Astrocyte of the hippocampus (primary cell): Measurements from ENCODE around the gene CACTIN.

Experiments used
- DNase-seq: peaks from one replicate; pipeline ENCODE4 v3.0.0; 2011; ENCODE audit warnings: low read depth, low spot score

Gene CACTIN

DNA sequence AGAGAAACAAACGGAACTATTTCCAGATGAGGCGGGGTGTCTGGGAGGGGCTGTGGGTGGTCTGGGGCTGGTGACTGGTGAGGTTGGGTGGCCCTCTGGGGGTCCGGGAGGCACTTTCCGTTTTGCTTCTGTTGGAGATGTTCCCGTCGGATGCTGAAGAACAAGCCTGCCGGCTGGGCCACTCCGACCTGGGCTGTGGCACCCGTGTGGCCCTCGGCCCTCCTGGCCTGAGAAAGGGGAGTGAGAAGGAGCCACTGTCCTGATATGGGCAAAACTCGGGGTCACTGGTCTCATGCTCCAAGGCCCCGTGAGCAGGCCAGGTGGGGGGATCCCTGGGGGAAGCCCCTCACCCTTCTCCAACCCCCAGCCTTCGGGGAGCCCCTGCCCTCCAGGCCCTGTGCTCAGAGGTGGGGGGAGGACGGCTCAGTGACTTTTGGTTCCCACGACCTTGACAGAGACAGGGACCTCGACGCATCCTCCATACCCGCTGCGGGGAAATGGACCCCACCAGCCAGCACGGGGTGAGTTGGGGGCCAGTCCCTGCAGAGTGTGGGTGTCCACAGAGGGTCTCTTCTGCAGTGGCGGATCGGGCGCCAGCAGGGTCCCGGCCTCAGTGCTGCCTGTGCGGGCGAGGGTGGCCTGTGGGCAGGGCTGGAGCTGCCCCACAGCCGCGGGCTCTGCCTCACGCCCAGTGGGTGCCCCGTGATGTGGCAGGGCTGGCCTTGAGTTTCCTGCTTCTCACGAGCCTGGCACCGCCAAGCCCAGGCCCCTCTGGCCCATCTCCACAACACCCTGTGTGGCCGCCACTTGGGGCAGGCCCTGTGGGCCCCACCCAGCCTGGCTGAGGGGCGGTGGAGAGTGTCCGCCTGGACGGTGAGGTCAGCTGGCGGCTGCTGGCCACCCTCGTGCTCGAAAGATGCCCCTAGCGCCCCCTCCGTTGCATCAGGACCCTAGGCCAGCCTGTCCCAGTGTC lies 15.6 kb downstream of the CACTIN start:
- DNase-seq, result no peak

DNA sequence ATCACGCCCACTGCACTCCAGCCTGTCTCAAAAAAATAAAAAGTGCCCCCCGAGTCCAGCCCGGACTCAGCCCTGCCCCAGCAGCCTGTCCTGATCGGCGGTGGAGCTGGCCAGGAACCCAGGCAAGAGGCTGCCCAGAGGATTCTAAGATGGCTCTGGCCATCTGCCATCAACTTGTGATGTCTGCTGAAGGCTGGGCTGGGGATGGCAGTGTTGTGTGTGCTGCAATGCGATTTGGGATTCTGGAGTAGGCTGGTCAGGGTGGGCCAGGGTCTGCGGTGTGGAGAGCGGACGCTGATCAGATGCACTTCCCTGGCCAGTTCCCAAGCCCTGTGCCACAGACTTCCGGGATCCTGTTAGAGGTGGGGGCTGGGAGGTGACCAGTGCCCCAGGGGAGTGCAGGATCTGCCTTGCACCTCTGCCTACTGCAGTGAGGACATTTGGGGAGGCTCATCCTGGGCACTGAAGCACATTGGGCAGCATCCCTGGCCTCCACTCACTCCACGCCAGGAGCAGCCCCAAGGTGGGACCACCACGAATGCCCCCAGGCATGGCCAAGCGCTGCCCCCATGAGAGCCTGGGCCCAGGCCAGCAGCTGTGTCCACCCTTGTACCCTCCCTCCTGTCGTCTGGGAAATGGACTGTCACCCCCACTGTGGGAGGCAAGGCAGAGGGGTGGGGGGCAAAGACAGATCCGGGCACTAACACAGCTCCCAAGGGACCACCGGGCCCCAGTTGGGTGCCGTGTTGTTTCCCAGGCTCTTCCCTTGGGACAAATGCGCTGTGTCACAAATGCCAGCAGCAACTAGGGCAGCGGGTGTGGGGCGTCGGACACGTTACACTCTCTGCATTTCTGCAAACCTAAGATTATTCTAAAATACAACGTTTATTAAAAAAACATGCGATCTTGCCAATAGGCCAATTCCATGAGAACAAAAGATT lies 16.5 kb downstream of the CACTIN start:
- no peak for DNase-seq

- no peak for DNase-seq
Observed at GRCh38 chr19:3608750-3609322, 17.8 kb downstream of the CACTIN start.

- DNase-seq, result no peak
Observed at GRCh38 chr19:3608079-3608641, 18.4 kb downstream of the CACTIN start.

DNA sequence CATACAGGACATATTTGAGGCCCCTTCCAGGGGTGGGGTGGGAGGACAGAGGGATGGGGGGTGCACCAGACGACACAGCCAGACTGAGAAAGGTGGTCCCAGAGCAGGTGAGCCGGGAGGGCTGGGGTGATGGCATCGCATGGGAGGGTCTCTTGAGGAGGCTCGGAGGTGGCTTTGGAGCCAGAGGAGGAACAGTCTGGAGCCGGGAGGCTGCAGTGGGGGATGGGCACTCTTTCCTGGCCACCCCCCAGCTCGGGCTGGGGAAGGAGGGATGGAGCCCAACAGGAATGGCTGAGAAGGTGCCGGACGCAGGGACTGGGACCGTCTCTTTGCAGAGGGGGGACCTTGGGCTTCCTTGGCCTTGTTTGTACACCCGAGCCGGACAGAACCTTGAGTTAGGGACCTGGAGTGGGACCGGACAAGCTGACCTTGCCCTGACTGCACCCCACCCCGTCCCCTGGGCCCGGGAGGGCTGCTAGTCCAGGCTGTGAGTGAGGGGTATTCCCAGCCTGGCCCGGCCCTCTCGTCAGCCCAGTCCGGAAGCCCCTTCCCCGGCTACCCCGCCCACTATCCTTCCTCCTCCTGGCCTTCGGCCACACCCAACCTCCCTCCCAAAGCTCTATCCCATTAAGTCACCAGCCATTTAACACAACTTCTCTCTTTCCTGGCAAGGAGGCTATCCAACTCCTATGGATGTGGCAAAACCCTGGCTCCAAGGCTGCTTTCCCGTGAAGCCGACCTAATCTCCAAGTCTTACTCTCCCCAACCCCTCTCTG lies 19.1 kb downstream of the CACTIN start:
- peak; percentile 57 for DNase-seq

- peak; percentile 80 for DNase-seq
Observed at GRCh38 chr19:3606690-3607289, 19.8 kb downstream of the CACTIN start, which contains the start of gene TBXA2R. Gene TBXA2R, minus strand, starts transcription at chr19:3606875. Its CDS starts 6,241 bp downstream, at chr19:3600634.

DNA sequence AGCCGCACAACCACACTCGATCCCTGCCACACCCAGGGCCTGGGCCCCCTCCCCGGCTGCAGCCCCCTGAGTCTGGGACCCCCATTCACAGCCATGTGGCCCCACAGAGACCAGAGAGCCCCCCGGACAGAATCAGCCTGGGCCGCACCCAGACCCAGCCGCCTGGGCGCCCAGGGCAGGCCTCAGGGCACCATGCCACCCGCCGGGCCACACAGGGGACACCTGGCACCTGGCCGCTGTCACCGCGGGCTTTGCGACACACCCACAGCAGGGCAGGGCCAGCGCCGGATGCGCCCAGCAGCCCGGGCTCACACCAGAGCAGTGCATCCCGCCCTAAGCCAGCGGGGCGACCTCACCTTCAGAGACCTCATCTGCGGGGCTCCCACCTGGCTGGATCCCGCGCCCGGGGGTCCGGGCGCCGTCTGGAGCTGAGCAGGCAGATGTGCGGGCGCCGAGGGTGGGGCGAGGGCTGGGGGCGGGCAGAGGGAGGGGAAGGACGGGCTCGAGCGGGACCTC lies 20.4 kb downstream of the CACTIN start:
- no peak for DNase-seq

- no peak for DNase-seq
Observed at GRCh38 chr19:3605770-3606169, 20.8 kb downstream of the CACTIN start.

GRCh38 chr19:3605361-3605760 lies 21.2 kb downstream of the CACTIN start:
- DNase-seq, result no peak

GRCh38 chr19:3604987-3605343 lies 21.6 kb downstream of the CACTIN start:
- DNase-seq, result no peak

- no peak for DNase-seq
Observed at GRCh38 chr19:3604227-3604986, 22.2 kb downstream of the CACTIN start.

- DNase-seq, result no peak
Observed at GRCh38 chr19:3603121-3603811, 23.3 kb downstream of the CACTIN start.

- no peak for DNase-seq
Observed at GRCh38 chr19:3601021-3601420, 25.6 kb downstream of the CACTIN start.

DNA sequence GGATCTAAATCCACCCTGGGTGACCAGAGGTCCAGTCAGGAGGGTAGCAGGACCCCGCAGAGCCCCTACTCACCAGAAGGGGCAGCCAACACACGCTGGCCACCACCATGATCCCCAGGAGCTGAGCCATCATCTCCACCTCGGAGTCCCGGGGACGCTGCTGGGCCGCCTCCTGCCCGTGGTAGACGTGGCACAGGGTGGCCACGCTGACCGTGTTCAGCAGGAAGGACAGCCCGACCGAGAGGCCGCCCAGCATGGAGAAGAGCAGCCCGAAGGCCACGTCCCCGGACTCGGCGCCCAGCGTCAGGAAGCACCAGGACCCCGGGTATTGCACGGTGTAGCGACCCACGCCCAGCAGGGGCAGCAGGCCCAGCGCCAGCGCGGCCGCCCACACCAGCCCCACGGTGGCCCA lies 26.8 kb downstream of the CACTIN start:
- DNase-seq, result no peak

DNA sequence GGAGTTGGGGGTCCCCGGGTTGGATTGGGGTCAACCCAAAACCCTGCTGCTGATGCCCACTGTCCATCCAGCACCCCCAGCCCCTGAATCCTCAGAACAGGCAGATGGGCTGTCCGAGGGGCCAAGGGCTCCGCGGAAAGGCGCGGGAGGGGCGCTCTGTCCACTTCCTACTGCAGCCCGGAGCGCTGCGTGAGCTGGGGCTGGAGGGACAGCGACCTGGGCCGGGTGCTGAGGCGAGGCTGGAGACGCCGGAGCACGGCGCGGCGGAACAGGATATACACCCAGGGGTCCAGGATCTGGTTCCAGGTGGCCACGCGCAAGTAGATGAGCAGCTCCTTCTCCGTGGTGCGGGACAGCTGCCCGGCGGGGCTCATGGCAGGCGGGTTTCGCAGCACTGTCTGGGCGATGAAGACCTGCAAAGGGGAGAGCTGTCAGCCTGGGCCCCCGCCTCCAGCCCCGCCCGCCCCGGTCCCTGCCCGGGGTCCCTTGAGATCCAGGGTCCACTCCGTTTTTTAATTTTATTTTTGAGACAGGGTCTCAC lies 31.0 kb downstream of the CACTIN start:
- DNase-seq, result no peak

DNA sequence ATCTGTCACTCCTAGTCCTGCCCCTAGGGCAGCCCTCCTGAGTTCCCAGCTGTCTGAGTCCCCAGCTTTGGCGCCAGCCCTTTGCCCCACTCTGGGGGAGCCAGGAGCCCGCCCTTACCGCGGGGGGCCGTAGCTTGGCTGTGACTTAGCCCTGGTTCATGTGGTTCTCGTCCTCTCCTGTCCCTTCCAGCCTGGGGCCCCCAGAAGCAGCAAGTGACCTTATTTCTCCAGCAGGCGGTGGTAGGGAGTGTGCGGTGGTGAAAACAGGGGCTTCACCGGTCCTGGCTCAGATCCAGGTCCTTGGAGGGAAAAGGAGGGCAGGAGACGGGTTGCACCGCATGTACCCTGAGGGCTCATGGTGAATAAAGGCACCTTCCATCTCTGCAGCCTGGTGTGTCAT lies 33.4 kb downstream of the CACTIN start:
- no peak for DNase-seq

DNA sequence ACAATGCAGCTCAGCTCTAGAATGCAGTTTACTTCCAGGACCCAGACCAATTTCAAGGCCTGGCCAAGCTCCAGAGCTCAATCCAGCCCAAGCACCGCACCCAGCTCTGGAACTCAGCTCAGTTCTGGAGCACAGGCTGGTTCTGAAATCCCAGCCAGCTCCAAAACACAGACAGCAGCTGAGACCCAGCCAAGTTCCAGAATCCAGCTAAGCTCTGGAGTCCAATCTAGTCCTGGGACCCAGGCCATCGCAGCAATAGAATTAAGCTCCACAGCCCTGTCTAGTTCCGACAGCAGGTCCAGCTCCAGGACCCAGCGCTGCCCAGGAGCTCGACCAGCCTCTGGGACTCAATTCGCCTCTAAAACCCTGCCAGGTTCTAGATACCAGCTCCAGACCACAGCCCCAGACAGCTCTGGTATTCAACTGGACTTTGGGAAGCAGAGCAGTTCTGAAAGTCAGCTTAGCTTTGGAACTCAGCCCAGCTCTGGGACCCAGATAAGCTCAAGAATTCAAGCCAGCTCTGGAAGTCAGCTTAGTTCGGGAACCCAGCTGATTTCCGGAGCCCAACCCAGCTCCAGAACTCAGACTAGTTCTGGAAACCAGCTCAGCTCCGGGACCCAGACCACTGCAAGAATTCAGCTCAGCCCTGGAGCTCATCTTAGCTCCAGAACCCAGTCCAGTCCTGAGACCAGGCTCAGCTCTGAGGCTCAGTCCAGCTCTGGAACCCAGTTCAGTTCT lies 34.5 kb downstream of the CACTIN start:
- no peak for DNase-seq
